WERI-Rb-1 (cell line): ENCODE data around the gene OGA.

ENCODE experiments used
- DNase-seq: peaks from one replicate; pipeline ENCODE4 v3.0.0-alpha.2; 2020
- H3K27ac ChIP-seq: fragments of 250-450 bp; sonication (Bioruptor Pico); 2 replicates; pipeline ENCODE4 v1.5.1; 2020; ENCODE audit warnings: mild to moderate bottlenecking, moderate library complexity
- H3K27me3 ChIP-seq: fragments of 250-450 bp; sonication (Bioruptor Pico); 2 replicates; pipeline ENCODE4 v1.5.1; 2021; ENCODE audit warnings: mild to moderate bottlenecking, low read depth, moderate library complexity; ENCODE audit not compliant: insufficient read depth, severe bottlenecking
- H3K36me3 ChIP-seq: fragments of 250-450 bp; sonication (Bioruptor Pico); 2 replicates; pipeline ENCODE4 v1.5.1; 2020; ENCODE audit warnings: mild to moderate bottlenecking, moderate library complexity
- H3K4me3 ChIP-seq: 2 replicates; pipeline ENCODE4 v1.5.1; 2011; ENCODE audit warnings: low read depth, mild to moderate bottlenecking, control low read depth, low read length
- H3K9me3 ChIP-seq: fragments of 250-450 bp; sonication (Bioruptor Pico); 2 replicates; pipeline ENCODE4 v1.5.1; 2021; ENCODE audit warnings: mild to moderate bottlenecking, moderate library complexity; ENCODE audit not compliant: severe bottlenecking
- TF ChIP-seq, protein P1 (sequence below): IDR thresholded peaks from 2 replicates; pipeline ENCODE4 v1.5.1; 2011; ENCODE audit warnings: low read depth, mild to moderate bottlenecking, control low read depth, inconsistent platforms, low read length

The OGA gene

DNA sequence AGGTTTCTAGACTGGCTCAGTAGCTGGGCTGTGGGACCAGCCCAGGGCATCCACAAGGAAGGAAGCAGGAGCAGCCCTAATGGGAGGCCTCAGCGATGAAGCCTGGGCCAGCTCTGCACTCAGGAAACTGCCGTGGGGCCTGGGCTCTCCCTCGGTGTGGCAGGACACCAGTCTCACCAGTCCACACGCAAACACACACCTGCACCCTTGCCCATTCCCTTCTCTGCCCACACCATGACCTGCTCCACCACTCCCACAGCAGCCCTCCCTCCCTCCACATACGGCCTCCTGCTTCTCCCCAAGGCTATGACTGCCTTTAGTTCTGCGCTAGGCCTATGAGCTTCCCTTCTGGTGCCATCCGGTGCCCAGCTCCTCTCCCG, 49.5 kb downstream of the OGA start:
- Histone ChIP-seq H3K9me3 (no peaks in the 10 kb centered on the region), H3K36me3 (no peaks in the 10 kb centered on the region), H3K27ac (no peak overlapping the region), H3K4me3 (no peak overlapping the region), H3K27me3 (no peaks in the 10 kb centered on the region)
- TF ChIP-seq, protein P1, sequence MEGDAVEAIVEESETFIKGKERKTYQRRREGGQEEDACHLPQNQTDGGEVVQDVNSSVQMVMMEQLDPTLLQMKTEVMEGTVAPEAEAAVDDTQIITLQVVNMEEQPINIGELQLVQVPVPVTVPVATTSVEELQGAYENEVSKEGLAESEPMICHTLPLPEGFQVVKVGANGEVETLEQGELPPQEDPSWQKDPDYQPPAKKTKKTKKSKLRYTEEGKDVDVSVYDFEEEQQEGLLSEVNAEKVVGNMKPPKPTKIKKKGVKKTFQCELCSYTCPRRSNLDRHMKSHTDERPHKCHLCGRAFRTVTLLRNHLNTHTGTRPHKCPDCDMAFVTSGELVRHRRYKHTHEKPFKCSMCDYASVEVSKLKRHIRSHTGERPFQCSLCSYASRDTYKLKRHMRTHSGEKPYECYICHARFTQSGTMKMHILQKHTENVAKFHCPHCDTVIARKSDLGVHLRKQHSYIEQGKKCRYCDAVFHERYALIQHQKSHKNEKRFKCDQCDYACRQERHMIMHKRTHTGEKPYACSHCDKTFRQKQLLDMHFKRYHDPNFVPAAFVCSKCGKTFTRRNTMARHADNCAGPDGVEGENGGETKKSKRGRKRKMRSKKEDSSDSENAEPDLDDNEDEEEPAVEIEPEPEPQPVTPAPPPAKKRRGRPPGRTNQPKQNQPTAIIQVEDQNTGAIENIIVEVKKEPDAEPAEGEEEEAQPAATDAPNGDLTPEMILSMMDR, result no peak
- DNase-seq, result no peak

DNA sequence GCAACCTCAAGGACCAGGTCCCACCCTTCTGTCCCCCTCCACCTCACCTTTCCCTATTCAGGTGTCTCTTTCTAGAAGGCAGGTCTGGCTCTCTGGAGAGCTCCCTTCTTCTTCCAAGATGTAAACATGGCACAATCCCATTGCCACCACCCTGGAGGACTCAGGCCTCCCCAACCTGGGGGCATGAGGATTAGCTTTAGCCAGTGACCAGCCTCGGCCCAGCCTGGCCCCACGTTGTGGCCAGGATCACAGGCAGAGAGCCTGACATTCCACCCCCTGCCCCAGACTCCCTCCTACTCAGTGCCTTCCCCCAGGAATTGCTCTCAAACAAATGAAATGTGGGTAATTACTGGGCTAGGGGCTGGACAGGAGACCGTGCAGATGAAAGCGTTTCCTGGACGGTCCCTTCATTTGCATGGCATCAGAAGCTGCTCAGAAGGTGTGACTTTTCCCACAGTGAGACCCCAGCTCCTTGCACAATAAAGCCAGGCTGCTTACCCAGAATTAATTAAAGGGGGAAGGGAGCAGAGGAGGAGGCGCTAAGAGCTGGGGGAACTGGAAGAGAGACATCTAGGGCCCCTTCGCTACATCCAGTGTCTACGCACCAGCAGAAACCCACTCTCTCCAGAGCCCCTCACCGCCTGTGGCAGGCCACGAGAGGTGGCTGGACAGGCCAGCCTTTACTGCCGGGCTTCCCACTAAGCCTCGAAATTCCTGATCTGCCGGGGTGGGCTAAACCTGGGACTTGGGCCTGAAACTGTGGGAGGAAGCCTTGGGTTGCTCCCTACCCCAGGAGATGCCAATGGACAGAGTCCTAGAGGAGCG, 50.1 kb downstream of the OGA start:
- no peaks in the 10 kb centered on the region for H3K9me3 ChIP-seq
- no peaks in the 10 kb centered on the region for H3K36me3 ChIP-seq
- no peak overlapping the region; the same call in 1 of the 2 replicates for H3K27ac ChIP-seq
- TF ChIP-seq, protein P1, result no peak
- H3K27me3 ChIP-seq, result no peaks in the 10 kb centered on the region
- H3K4me3 ChIP-seq, result no peak overlapping the region
- no peak for DNase-seq

DNA sequence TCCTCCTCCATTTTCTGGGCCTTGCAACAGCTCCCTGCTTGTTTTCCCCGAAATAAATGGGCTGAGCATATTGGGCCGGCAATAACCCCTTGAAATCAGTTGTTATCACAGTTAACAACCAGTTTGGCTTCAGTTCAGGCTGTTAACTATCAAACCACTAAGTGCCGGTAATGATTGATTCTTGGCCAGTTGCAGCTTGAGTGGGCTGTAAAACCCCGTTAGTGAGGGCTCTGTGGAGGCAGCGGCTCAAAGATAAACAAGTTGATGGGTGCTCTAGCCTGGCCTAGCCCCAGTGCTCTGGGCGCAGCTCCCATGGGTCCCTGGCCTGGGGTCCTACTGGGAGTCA, 50.7 kb downstream of the OGA start:
- Histone ChIP-seq H3K4me3 (no peak overlapping the region), H3K9me3 (no peaks in the 10 kb centered on the region), H3K27me3 (no peaks in the 10 kb centered on the region), H3K27ac (no peak overlapping the region), H3K36me3 (no peaks in the 10 kb centered on the region)
- TF ChIP-seq, protein P1, result no peak
- no peak for DNase-seq

DNA sequence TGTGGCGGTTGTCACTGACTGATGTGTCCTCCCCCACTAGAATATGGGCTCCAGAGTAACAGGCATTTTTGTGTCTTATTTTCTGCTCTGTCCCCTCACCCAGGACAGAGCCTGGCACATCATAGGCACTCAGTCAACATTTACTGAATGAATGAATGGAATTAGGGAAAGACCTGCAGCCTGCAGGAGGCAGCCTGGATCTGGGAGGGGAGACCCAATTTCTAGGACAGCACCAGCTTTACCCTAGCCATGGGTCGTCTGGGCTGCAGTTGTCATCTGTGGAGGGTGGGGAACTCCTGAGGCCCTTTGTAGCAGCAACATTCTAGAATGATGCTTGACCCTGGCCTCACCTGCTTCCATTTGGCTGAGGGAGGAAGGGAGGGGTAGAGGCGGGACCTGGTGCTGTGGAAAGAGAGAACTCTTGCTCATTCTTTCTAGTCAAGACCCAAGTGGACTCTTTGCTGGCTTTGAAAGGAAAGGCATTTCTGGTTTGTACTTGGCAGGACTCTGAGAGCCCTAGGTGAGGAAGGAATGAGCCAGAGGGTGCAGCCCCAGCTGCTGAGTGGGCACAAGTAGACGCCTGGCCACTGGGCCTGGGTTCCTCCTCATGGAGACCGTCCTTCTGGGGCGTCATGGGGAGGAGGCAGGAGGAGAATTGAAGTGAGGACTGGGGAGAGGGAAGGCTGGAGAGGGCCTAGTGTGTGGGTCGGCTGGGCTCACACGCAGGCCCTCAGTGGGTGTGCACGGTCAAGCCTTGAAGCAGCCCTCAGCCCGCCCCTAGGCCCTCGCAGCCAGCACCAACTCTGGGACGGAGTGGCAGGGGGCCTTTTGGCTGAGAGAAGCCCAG, 51.3 kb downstream of the OGA start:
- TF ChIP-seq, protein P1, result no peak
- H3K27me3 ChIP-seq, result no peaks in the 10 kb centered on the region
- no peaks in the 10 kb centered on the region for H3K9me3 ChIP-seq
- no peak overlapping the region for H3K4me3 ChIP-seq
- H3K36me3 ChIP-seq, result no peaks in the 10 kb centered on the region
- DNase-seq, result no peak
- H3K27ac ChIP-seq, result no peak overlapping the region

DNA sequence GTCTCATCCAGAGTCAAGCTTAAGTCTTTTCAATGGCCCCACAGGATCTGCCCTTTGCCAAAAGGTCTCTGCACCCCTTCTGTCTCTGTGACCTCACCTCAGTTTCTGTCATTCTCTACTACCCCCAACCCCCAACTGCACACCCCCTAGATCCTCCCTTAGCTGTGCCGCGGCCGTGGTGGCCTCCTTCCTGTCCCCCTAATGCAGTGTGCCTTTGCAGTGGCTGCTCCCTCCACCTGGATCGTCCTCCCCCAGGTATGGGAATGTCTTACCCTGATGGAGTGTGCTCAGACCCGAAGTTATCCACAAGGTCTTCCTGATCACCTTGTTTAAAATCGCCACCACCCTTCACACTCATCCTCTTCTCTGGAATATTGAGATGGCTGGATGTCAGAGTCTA, 51.9 kb downstream of the OGA start:
- no peak for DNase-seq
- H3K27me3 ChIP-seq, result no peaks in the 10 kb centered on the region
- no peak overlapping the region for H3K27ac ChIP-seq
- TF ChIP-seq, protein P1, result no peak
- no peaks in the 10 kb centered on the region for H3K36me3 ChIP-seq
- H3K9me3 ChIP-seq, result no peaks in the 10 kb centered on the region
- H3K4me3 ChIP-seq, result no peak overlapping the region
